OCI-LY1 (cell line): Measurements from ENCODE around the gene KCNK3.

Experiments used
- H2AFZ ChIP-seq: fragments of 200-600 bp; sonication (generic), shearing (Covaris generic); 2 replicates; pipeline ENCODE4 v1.6.0; 2014; ENCODE audit warnings: antibody characterized with exemption, mild to moderate bottlenecking, low read length
- H3F3A ChIP-seq: fragments of 200-600 bp; sonication (generic), shearing (Covaris generic); 2 replicates; pipeline ENCODE4 v1.6.0; 2014; ENCODE audit warnings: mild to moderate bottlenecking, antibody characterized with exemption, low read length, moderate library complexity; ENCODE audit not compliant: insufficient read depth
- H3K27ac ChIP-seq: fragments of 200-600 bp; sonication (generic); 2 replicates; pipeline ENCODE4 v1.5.1; 2014; ENCODE audit warnings: low read length, mixed run types, mild to moderate bottlenecking, low read depth; ENCODE audit not compliant: poor library complexity, severe bottlenecking
- H3K27me3 ChIP-seq: fragments of 200-600 bp; sonication (generic); 2 replicates; pipeline ENCODE4 v1.6.0; 2014; ENCODE audit warnings: antibody characterized with exemption, mild to moderate bottlenecking, low read length, moderate library complexity; ENCODE audit not compliant: insufficient read depth
- H3K36me3 ChIP-seq: fragments of 200-600 bp; sonication (generic); 2 replicates; pipeline ENCODE4 v1.6.1; 2014; ENCODE audit warnings: mild to moderate bottlenecking, antibody characterized with exemption, low read length, moderate library complexity, mixed read lengths; ENCODE audit not compliant: insufficient read depth
- H3K4me1 ChIP-seq: fragments of 200-600 bp; sonication (generic); 2 replicates; pipeline ENCODE4 v1.5.1; 2014; ENCODE audit warnings: mild to moderate bottlenecking, low read length, moderate library complexity; ENCODE audit not compliant: insufficient read depth, severe bottlenecking
- H3K4me2 ChIP-seq: fragments of 200-600 bp; sonication (generic), shearing (Covaris generic); 2 replicates; pipeline ENCODE4 v1.6.1; 2014; ENCODE audit warnings: low read length
- H3K4me3 ChIP-seq: fragments of 200-600 bp; sonication (generic); 2 replicates; pipeline ENCODE4 v1.5.1; 2014; ENCODE audit warnings: low read length, low read depth, mild to moderate bottlenecking, mixed read lengths; ENCODE audit not compliant: poor library complexity, severe bottlenecking
- H3K79me2 ChIP-seq: fragments of 200-600 bp; shearing (Covaris generic); 2 replicates; pipeline ENCODE4 v1.6.1; 2016; ENCODE audit warnings: mixed run types, low read length, mixed read lengths; ENCODE audit not compliant: insufficient read depth
- H3K9ac ChIP-seq: fragments of 200-600 bp; sonication (generic), shearing (Covaris generic); 2 replicates; pipeline ENCODE4 v1.6.1; 2014; ENCODE audit warnings: mild to moderate bottlenecking, low read length, mixed read lengths
- H3K9me2 ChIP-seq: fragments of 200-600 bp; sonication (generic), shearing (Covaris generic); 2 replicates; pipeline ENCODE4 v1.6.1; 2014; ENCODE audit warnings: low read depth, mild to moderate bottlenecking, low read length, mixed read lengths
- H3K9me3 ChIP-seq: fragments of 200-600 bp; shearing (Covaris generic); 2 replicates; pipeline ENCODE4 v1.6.1; 2014; ENCODE audit warnings: low read length, mixed read lengths
- H4K20me1 ChIP-seq: fragments of 200-600 bp; sonication (generic), shearing (Covaris generic); 2 replicates; pipeline ENCODE4 v1.6.0; 2016; ENCODE audit warnings: mild to moderate bottlenecking, low read length; ENCODE audit not compliant: insufficient read depth
- EZH2 ChIP-seq: fragments of 200-600 bp; sonication (generic), shearing (Covaris generic); IDR thresholded peaks from 2 replicates; pipeline ENCODE4 v1.8.0; 2017; ENCODE audit warnings: borderline replicate concordance, mixed run types, mild to moderate bottlenecking, antibody characterized with exemption, low read length, moderate library complexity, mixed read lengths
- TF ChIP-seq, protein P1 (sequence below): fragments of 200-600 bp; sonication (generic), shearing (Covaris generic); IDR thresholded peaks from 2 replicates; pipeline ENCODE4 v1.5.1; 2017; ENCODE audit warnings: mild to moderate bottlenecking, antibody characterized with exemption, low read length, moderate library complexity, mixed read lengths

KCNK3 gene

DNA sequence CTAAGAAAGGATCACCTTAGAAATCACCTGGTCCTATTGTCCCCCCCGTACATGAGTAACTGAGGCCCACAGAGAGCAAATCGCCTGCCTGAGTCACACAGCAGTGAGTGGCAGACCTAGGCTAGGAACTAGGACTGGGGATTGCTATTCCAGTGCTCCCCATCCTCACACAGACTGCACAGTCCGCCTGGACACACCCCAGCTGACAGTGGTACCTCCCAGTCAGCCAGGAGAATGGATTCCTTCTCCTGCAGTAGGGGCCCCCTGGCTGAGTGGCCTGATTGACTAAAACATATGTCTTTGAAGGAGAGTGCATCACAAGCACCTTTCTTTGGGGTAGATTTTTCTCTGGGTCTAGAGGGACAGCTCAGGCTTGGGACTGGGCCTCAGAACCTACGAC is 39.2 kb downstream of the KCNK3 start:
- Histone ChIP-seq H3K4me2 (no peak overlapping the region), H3F3A (no peaks in the 10 kb centered on the region), H3K4me1 (no peaks in the 10 kb centered on the region), H3K27me3 (no peaks in the 10 kb centered on the region), H4K20me1 (no peaks in the 10 kb centered on the region), H3K36me3 (no peaks in the 10 kb centered on the region), H3K9me3 (no peaks in the 10 kb centered on the region), H3K4me3 (no peak overlapping the region), H3K79me2 (no peaks in the 10 kb centered on the region), H2AFZ (no peak overlapping the region), H3K9me2 (no peaks in the 10 kb centered on the region), H3K9ac (no peak overlapping the region), H3K27ac (no peak overlapping the region)
- TF ChIP-seq EZH2 = no peak
- TF ChIP-seq, protein P1, sequence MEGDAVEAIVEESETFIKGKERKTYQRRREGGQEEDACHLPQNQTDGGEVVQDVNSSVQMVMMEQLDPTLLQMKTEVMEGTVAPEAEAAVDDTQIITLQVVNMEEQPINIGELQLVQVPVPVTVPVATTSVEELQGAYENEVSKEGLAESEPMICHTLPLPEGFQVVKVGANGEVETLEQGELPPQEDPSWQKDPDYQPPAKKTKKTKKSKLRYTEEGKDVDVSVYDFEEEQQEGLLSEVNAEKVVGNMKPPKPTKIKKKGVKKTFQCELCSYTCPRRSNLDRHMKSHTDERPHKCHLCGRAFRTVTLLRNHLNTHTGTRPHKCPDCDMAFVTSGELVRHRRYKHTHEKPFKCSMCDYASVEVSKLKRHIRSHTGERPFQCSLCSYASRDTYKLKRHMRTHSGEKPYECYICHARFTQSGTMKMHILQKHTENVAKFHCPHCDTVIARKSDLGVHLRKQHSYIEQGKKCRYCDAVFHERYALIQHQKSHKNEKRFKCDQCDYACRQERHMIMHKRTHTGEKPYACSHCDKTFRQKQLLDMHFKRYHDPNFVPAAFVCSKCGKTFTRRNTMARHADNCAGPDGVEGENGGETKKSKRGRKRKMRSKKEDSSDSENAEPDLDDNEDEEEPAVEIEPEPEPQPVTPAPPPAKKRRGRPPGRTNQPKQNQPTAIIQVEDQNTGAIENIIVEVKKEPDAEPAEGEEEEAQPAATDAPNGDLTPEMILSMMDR = no peak

DNA sequence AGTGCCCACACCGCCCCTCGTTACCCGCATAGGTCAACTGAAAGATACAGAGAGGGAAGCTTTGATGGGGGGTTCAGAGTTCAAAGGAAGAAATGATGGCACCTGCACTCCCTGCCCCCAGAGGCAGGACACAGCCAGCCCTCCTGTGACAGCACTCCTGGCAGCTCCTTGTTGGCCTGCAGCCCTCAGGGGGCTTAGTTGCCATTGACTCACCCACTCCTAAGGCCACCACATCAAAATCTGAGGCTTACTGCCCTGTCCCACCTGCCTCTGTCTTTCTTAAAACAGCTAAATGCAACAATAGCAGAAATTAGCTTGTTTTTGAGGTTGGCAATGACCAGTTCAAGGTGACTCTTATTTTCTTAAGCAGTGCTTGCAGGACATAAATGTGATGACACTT is 39.9 kb downstream of the KCNK3 start:
- Histone ChIP-seq H3K4me3 (no peak overlapping the region), H3K4me1 (no peaks in the 10 kb centered on the region), H3K27ac (no peak overlapping the region), H3K4me2 (no peak overlapping the region), H3F3A (no peaks in the 10 kb centered on the region), H3K9me2 (no peaks in the 10 kb centered on the region), H3K9me3 (no peaks in the 10 kb centered on the region), H3K27me3 (no peaks in the 10 kb centered on the region), H3K9ac (no peak overlapping the region), H2AFZ (no peak overlapping the region), H3K79me2 (no peaks in the 10 kb centered on the region), H4K20me1 (no peaks in the 10 kb centered on the region), H3K36me3 (no peaks in the 10 kb centered on the region)
- no peak for TF ChIP-seq EZH2
- TF ChIP-seq, protein P1 = no peak

DNA sequence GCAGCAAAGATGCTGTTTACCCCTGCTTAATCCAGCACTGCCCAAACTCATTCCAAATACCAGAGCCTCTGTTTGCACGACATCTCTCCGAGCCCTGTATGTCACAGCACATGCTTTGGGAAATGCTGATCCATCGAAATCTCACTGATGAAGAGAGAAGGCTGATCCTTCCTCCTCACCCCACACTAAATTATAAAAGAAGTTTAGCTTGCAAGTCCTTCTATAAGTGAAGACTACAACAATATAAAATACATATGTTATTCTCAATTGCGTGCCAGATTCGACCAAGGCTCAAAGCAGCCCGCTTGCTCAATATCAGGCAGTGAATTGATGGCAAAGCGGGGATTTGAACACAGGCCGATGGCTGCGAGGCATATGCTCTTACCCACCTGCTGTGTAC is 40.9 kb downstream of the KCNK3 start:
- H4K20me1 ChIP-seq = no peaks in the 10 kb centered on the region
- no peak overlapping the region for H3K4me2 ChIP-seq
- no peaks in the 10 kb centered on the region for H3K9me3 ChIP-seq
- no peaks in the 10 kb centered on the region for H3K4me1 ChIP-seq
- no peak overlapping the region for H3K9ac ChIP-seq
- no peaks in the 10 kb centered on the region for H3K27me3 ChIP-seq
- no peaks in the 10 kb centered on the region for H3K79me2 ChIP-seq
- no peaks in the 10 kb centered on the region for H3F3A ChIP-seq
- H3K27ac ChIP-seq = no peak overlapping the region
- TF ChIP-seq, protein P1 = no peak
- no peak for TF ChIP-seq EZH2
- no peak overlapping the region for H3K4me3 ChIP-seq
- no peaks in the 10 kb centered on the region for H3K9me2 ChIP-seq
- no peaks in the 10 kb centered on the region for H3K36me3 ChIP-seq
- H2AFZ ChIP-seq = no peak overlapping the region
